Naive B cell (primary cell): ENCODE results near the gene LHX3. TPM values are rescaled to one million over a fixed set of nuclear protein-coding genes. Genes with fewer than 3 reads are reported as not detected.
"Not testable (repeated sequence)": the region's sequence is repeated elsewhere in the genome, so short reads cannot be mapped to it uniquely, and the experiment has no call there.

Experiments used
- ATAC-seq, 2 donors: fragments of 150-1000 bp; cut with Tn5 transposase; 2 replicates each; pipeline ENCODE4 v1.10.0; 2021; ENCODE audit warnings: low read depth in 2 of 2, mild to moderate bottlenecking in 2 of 2, moderate library complexity in 2 of 2
- DNase-seq: peaks from one replicate; pipeline ENCODE4 v3.0.0; 2022
- H3K27ac Mint-ChIP-seq, 6 donors: one replicate each; pipeline ENCODE4 v1.8.0; 2020 to 2022; ENCODE audit warnings: mild to moderate bottlenecking in 6 of 6, mixed read lengths in 6 of 6, moderate library complexity in 5 of 6, inconsistent platforms in 2 of 6
- H3K27me3 Mint-ChIP-seq, 3 donors: one replicate each; pipeline ENCODE4 v1.8.0; 2021 to 2022; ENCODE audit warnings: mixed read lengths in 3 of 3, mild to moderate bottlenecking in 1 of 3
- H3K36me3 Mint-ChIP-seq, 2 donors: one replicate each; pipeline ENCODE4 v1.8.0; 2020 to 2022; ENCODE audit warnings: mixed read lengths in 2 of 2, inconsistent platforms in 1 of 2, mild to moderate bottlenecking in 1 of 2
- H3K4me1 Mint-ChIP-seq, 3 donors: one replicate each; pipeline ENCODE4 v1.8.0; 2020 to 2022; ENCODE audit warnings: mixed read lengths in 3 of 3, inconsistent platforms in 1 of 3, mild to moderate bottlenecking in 1 of 3, moderate library complexity in 1 of 3
- H3K4me3 Mint-ChIP-seq, 8 donors: one replicate each; pipeline ENCODE4 v1.8.0; 2020 to 2022; ENCODE audit warnings: mild to moderate bottlenecking in 8 of 8, mixed read lengths in 8 of 8, moderate library complexity in 8 of 8, inconsistent platforms in 2 of 8
- H3K9me3 Mint-ChIP-seq, 7 donors: one replicate each; pipeline ENCODE4 v1.8.0; 2020 to 2022; ENCODE audit warnings: mixed read lengths in 7 of 7, mild to moderate bottlenecking in 5 of 7, inconsistent platforms in 2 of 7, moderate library complexity in 1 of 7
- polyA plus RNA-seq, 6 donors: library from polyadenylated mRNA; unstranded; fragments of 300-500 nt; fragmentation: Illumina TruSeq; gene quantifications; one replicate each; pipeline ENCODE4 v1.2.3, GENCODE V29; 2021; ENCODE audit warnings: low read depth in 6 of 6

The LHX3 gene
- polyA plus RNA-seq, 6 donors from 2014 or later = not detected

DNA sequence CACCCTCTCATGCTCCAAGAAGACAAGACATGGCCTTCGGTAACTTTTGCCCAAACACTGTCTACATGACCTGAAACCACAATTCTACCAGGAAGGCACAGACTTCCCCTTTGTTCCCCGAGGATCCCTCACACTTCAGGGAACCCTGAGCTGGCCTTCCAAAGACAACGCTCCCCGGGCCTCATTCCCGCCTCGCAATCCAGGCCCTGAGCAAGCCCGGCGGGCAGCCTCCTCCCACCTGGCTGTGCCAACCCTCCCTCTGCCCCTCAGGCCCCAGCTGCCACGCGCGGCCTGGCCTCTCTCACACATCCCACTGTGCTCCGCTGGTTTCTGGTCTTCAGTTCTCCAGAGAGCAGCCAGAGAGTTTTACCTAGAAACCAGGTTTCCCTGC is 33.4 kb upstream of the LHX3 start:
- H3K36me3 Mint-ChIP-seq = peaks cover 3 to 12% of the 10 kb centered on the region in 2 donors
- peak overlapping the region; percentile 67 to 97 (median 91) for H3K27ac Mint-ChIP-seq
- H3K27me3 Mint-ChIP-seq = no peaks in the 10 kb centered on the region
- H3K9me3 Mint-ChIP-seq = no peaks in the 10 kb centered on the region
- DNase-seq = no peak
- ATAC-seq = no peak
- H3K4me3 Mint-ChIP-seq = peak overlapping the region; percentile 75 to 99 (median 90)
- H3K4me1 Mint-ChIP-seq = peaks cover 66 to 87% (median 86%) of the 10 kb centered on the region in 3 donors

DNA sequence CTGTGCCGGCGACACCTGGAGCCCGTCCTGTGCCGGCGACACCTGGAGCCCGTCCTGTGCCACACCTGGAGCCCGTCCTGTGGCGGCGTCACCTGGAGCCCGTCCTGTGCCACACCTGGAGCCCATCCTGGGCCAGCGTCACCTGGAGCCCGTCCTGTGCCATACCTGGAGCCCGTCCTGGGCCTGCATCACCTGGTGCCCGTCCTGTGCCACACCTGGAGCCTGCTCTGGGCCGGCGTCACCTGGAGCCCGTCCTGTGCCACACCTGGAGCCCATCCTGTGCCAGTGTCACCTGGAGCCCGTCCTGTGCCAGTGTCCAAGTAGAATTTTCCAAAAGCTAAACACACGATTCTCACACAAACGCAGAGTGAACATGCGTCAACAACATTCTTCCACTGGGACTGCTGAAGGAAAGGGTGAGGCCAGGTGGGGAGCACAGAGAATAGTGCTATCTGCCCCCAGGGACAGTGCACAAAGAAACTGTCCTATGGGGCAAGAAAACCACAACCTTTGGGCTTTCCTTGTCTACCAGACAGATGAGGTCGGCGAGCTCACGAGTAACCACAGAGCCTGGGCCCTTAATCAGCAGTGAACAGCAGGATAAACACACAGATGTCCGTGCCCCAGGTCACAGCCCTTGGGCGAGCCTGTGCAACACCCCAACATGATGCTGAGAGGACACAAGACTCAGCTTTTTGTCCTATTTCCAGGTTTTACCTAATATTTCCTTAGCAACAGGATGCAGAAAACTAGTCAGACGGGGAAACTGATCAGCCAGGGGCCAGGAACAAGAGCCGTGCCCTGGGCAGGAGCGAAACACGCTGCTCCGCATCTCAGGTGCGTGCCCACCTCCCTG is 32.8 kb upstream of the LHX3 start:
- DNase-seq = no peak
- Mint-ChIP-seq H3K4me3 (peak overlapping the region; percentile 75 to 99 (median 90)), H3K27ac (peak overlapping the region; percentile 38 to 97 (median 91)), H3K4me1 (peaks cover 65 to 87% (median 85%) of the 10 kb centered on the region in 3 donors), H3K27me3 (no peaks in the 10 kb centered on the region), H3K36me3 (peaks cover 5 to 15% of the 10 kb centered on the region in 2 donors), H3K9me3 (no peaks in the 10 kb centered on the region)
- ATAC-seq = no peak

DNA sequence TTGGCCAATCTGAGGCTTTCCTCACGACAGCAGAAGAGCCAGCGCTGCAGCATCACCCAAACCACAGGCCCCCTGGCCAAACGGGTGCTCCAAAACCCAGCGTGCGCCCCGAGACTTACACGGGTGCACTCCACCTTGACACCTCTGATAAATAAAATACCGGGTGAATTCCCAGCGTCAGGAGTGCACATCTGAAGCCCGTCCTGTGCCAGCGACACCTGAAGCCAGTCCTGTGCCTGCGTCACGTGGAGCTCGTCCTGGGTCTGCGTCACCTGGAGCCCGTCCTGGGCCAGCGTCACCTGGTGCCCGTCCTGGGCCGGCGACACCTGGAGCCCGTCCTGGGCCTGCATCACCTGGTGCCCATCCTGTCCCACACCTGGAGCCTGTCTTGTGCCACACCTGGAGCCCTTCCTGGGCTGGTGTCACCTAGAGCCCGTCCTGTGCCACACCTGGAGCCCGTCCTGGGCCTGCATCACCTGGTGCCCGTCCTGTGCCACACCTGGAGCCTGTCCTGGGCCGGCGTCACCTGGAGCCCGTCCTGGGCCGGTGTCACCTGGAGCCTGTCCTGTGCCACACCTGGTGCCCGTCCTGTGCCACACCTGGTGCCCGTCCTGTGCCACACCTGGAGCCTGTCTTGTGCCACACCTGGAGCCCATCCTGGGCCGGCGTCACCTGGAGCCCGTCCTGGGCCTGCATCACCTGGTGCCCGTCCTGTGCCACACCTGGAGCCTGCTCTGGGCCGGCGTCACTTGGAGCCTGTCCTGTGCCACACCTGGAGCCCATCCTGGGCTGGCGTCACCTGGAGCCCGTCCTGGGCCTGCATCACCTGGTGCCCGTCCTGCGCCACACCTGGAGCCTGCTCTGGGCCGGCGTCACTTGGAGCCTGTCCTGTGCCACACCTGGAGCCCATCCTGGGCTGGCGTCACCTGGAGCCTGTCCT is 31.8 kb upstream of the LHX3 start:
- peaks cover 65 to 87% (median 82%) of the 10 kb centered on the region in 3 donors for H3K4me1 Mint-ChIP-seq
- H3K27me3 Mint-ChIP-seq, ATAC-seq, DNase-seq, H3K9me3 Mint-ChIP-seq: not testable (repeated sequence)
- peak overlapping the region in 2 of 8 donors; percentile 21 to 64 for H3K4me3 Mint-ChIP-seq
- H3K27ac Mint-ChIP-seq = peak overlapping the region in 2 of 6 donors; percentile 12 to 54
- H3K36me3 Mint-ChIP-seq = peaks cover 5 to 15% of the 10 kb centered on the region in 2 donors

DNA sequence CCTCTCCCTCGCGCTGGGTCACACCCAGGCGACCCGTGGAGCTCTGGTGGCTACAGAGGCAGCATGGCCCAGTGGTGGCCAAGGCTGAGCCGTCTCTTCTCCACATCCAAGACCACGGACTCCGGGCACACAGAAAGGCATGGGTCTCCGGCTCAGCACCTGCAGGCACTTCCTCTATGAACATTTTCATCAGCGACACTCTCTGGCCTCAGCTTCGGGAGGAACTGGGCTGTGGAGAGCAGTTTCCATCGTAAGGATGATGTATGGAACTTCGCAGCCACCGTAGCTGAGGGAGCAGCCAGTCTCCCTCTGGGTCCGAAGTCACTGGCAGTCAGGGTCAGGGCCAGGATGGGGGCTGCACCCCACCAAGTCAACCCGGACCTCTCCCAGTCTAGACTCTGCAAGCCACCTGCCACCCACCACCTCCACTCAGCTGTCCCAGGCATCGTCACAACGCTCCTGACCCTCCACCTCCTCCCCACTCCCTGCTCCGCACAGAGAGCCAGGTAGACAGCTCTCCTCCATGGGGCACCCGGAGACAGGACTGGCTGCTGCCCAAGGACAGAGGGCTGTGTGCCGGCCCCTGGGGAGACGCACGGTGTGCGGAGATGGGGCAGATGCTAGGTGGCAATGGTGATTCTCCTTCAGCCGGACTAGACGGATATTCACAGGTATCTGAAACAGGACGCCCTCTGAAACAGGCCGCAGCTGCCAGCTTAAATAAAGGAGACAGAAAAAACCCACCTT is 31.0 kb upstream of the LHX3 start:
- peak overlapping the region in 4 of 6 donors; percentile 15 to 79 (median 50) for H3K27ac Mint-ChIP-seq
- peaks cover 5 to 20% of the 10 kb centered on the region in 2 donors for H3K36me3 Mint-ChIP-seq
- H3K4me1 Mint-ChIP-seq = peaks cover 63 to 87% (median 81%) of the 10 kb centered on the region in 3 donors
- no peaks in the 10 kb centered on the region for H3K9me3 Mint-ChIP-seq
- DNase-seq (no peak), ATAC-seq (no peak)
- no peaks in the 10 kb centered on the region for H3K27me3 Mint-ChIP-seq
- H3K4me3 Mint-ChIP-seq = peak overlapping the region in 3 of 8 donors; percentile 20 to 64 (median 21)

DNA sequence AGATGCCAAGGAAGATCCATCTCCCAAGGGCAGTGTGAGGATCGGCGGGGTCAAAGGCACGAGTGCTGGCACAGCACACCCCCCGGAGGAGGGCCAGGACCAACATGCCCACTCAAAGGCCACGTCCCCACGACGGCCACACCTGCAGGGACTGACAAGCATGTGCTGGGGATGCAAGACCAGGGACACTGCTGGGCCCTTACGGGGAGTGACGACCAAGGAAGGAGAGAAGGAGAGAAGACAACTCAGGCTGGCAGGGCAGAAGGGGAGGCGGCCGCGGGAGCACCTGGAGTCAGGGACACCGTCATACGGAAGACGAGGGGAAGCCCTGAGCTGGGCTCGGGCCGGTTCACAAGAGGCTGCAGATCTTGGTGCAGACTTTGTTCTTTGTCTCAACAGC is 30.2 kb upstream of the LHX3 start:
- H3K4me3 Mint-ChIP-seq = peak overlapping the region in 3 of 8 donors; percentile 23 to 59 (median 34)
- peaks cover 63 to 85% (median 81%) of the 10 kb centered on the region in 3 donors for H3K4me1 Mint-ChIP-seq
- H3K27me3 Mint-ChIP-seq = no peaks in the 10 kb centered on the region
- no peaks in the 10 kb centered on the region for H3K9me3 Mint-ChIP-seq
- no peak for DNase-seq
- H3K27ac Mint-ChIP-seq = peak overlapping the region in 5 of 6 donors; percentile 4 to 90 (median 58)
- ATAC-seq = no peak
- H3K36me3 Mint-ChIP-seq = peaks cover 5 to 24% of the 10 kb centered on the region in 2 donors

DNA sequence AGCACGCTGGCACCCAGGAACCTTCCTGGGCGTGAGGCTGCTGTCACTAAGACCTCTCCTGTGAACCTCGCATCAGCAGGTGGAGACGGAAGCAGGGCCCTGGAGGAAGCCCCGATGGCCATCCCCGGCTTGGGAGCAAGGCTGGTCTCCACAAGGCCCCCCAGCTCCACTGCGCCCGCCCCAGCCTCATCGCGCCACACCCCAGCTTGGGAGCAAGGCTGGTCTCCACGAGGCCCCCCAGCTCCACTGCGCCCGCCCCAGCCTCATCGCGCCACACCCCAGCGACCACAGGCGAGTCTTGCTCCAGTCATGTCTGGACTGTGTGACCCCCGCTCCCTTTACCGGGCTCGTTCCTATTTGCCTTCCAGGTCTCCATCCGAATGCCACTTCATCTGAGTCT is 29.7 kb upstream of the LHX3 start:
- Mint-ChIP-seq H3K4me3 (no peak overlapping the region), H3K4me1 (peaks cover 60 to 84% (median 81%) of the 10 kb centered on the region in 3 donors), H3K36me3 (peaks cover 5 to 24% of the 10 kb centered on the region in 2 donors), H3K27me3 (no peaks in the 10 kb centered on the region), H3K27ac (peak overlapping the region in 4 of 6 donors; percentile 58 to 90 (median 87)), H3K9me3 (no peaks in the 10 kb centered on the region)
- ATAC-seq = no peak
- DNase-seq = no peak

DNA sequence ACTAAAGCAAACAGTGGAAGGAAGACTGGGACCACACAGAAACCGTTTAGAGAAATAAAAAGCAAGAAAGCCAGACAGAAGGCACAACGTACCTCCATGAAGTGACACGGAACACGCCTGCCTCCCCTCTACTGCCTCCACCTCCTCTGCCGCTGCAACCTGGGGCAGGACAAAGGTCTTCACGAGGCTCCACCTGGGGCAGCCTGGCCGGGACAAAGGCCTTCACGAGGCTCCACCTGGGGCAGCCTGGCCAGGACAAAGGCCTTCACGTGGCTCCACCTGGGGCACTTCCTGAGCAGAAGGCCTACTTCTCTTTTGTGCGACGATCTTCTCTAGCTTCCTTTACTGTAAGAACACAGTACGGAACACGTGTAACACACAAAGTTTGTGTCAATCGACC is 28.9 kb upstream of the LHX3 start:
- Mint-ChIP-seq H3K4me3 (peak overlapping the region in 4 of 8 donors; percentile 15 to 68 (median 39)), H3K4me1 (peaks cover 53 to 81% (median 77%) of the 10 kb centered on the region in 3 donors), H3K27ac (peak overlapping the region in 5 of 6 donors; percentile 41 to 89 (median 69)), H3K36me3 (peaks cover 5 to 24% of the 10 kb centered on the region in 2 donors), H3K27me3 (no peaks in the 10 kb centered on the region), H3K9me3 (no peaks in the 10 kb centered on the region)
- DNase-seq (no peak), ATAC-seq (no peak)

DNA sequence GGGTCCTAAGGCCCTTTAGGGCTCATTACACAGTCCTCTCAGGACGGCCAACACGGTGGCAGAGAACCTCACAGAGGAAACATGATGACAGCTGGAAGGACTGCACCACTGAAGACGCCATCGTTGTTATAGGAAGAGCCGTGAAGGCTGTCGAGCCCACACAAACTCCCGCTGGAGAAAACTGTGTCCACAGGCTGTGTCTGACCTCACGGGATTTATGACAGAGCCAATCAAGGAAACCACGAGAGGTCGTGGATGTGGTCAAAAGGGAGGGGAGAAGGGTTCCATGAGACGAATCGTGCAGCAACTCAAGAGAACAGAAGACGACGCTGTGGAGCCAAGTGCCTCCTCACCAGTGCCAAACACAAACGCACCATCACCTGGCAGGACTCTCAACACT is 28.5 kb upstream of the LHX3 start:
- Mint-ChIP-seq H3K9me3 (no peaks in the 10 kb centered on the region), H3K4me1 (peaks cover 53 to 81% (median 76%) of the 10 kb centered on the region in 3 donors), H3K4me3 (peak overlapping the region in 7 of 8 donors; percentile 15 to 77 (median 35)), H3K36me3 (peaks cover 5 to 24% of the 10 kb centered on the region in 2 donors), H3K27me3 (no peaks in the 10 kb centered on the region), H3K27ac (peak overlapping the region in 4 of 6 donors; percentile 41 to 92 (median 88))
- no peak for DNase-seq
- no peak for ATAC-seq

DNA sequence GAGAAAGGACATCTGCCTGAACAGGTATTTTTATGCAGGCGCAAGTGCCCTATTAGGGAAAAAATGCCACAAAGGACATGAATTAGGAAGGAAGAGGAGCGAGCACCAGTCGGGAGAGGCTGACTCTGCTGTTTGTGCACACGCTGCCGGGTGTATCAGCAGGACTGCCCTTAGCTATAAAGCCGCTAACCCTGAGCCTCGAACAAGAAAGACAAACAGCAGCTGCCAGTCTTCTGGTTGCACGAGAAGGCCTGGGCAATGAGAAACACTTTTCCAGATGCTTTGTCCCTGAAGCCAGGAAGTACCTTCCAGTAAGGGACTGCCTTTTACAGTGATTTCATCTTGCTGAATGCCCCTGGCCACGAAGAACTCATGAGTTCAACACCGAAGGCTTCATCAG is 28.0 kb upstream of the LHX3 start:
- peaks cover 52 to 81% (median 76%) of the 10 kb centered on the region in 3 donors for H3K4me1 Mint-ChIP-seq
- ATAC-seq (no peak), DNase-seq (no peak)
- H3K27ac Mint-ChIP-seq = peak overlapping the region in 4 of 6 donors; percentile 38 to 96 (median 89)
- H3K9me3 Mint-ChIP-seq = no peaks in the 10 kb centered on the region
- peak overlapping the region in 7 of 8 donors; percentile 8 to 77 (median 35) for H3K4me3 Mint-ChIP-seq
- H3K27me3 Mint-ChIP-seq = no peaks in the 10 kb centered on the region
- H3K36me3 Mint-ChIP-seq = peaks cover 5 to 24% of the 10 kb centered on the region in 2 donors

DNA sequence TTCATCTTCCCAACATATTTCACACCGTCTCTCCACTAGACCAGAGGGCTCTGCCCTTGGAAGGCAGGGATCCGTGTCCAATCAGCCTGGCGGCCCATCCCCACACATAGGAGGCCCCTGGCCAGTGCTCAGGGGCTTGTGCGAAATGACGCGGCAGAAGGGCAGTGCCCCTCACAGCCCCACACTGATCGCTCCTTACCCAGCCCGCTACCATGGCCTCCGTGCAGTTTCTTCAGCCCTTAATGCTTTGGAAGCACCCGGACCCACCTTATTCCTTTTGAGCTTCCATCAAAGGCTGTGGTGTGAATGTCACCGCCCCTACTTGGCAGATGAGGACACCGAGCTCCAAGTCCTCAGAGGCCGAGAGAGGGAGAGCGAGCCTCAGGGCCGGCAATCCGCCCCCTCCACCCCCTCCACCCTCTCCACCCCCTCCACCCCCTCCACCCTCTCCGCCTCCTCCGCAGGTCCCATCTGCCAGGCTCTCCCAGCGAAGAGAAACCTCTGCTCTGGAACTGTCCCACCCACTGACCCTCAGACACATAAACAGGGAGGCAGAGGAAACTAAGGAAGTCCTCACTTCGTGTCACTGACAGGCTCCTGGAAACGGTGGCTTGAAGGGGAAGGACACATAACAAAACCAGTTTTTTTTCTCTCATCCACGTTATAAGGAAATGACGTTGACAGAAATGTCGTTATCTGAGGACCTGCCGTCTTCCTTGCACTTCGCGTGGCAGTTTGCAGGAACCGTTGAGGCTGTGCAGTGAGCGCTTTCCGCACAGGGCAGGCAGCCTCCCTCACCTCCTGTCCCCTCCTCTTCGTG is 26.8 kb upstream of the LHX3 start:
- Mint-ChIP-seq H3K27me3 (no peaks in the 10 kb centered on the region), H3K36me3 (peaks cover 5 to 24% of the 10 kb centered on the region in 2 donors), H3K4me1 (peaks cover 54 to 88% (median 81%) of the 10 kb centered on the region in 3 donors), H3K27ac (peak overlapping the region; percentile 33 to 96 (median 81)), H3K9me3 (no peaks in the 10 kb centered on the region), H3K4me3 (peak overlapping the region; percentile 36 to 82 (median 68))
- DNase-seq = no peak
- peak; percentile 61 to 73 for ATAC-seq

DNA sequence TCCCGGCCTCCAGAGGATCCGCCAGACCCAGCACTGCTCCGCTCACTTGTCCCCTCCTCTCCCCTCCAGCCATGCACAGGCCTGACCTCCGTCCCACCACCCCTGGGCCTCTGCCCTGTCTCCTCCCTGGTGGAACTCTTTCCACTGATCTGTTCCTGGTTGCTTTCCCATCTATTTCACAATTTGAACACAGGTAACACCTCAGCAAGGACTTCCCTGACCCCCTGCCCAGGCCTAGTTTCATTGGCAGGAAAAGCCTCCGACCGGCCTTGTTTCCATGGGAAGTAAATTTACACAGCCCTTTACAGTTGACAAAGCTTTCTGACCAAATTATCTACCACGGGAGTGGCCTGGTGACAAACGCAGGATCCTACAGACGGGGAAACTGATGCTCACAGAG is 25.8 kb upstream of the LHX3 start:
- no peak for ATAC-seq
- Mint-ChIP-seq H3K27me3 (no peaks in the 10 kb centered on the region), H3K9me3 (peaks cover 0 to under 1% (median 0%) of the 10 kb centered on the region in 7 donors), H3K27ac (peak overlapping the region in 5 of 6 donors; percentile 10 to 96 (median 78)), H3K36me3 (peaks cover 5 to 24% of the 10 kb centered on the region in 2 donors), H3K4me3 (no peak overlapping the region), H3K4me1 (peaks cover 57 to 90% (median 84%) of the 10 kb centered on the region in 3 donors)
- no peak for DNase-seq

DNA sequence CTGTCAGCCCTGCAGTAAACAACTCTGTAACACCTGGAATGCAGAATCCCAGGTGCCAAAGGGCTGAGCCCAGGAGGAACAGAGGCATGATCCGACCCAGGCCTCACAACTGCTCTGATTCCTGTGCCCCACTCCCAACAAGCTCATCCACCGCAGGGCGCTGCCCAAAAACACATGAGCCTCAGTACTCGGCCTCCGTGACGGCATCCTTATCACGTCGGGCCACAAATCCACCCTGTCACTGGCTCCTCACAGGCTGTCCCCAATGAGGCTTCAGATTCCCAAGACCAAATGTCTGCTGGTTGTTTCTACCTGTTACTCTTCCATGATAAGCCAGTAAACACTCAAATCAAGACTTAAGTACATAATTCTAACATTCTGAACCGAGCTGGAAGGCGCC is 25.4 kb upstream of the LHX3 start:
- Mint-ChIP-seq H3K36me3 (peaks cover 5 to 23% of the 10 kb centered on the region in 2 donors), H3K9me3 (peaks cover 0 to 1% (median 0%) of the 10 kb centered on the region in 7 donors)

More for the DNA sequence above, 25.4 kb upstream of the LHX3 start:
- ATAC-seq (no peak), DNase-seq (no peak)
- peak overlapping the region in 5 of 6 donors; percentile 67 to 96 (median 79) for H3K27ac Mint-ChIP-seq
- peaks cover 60 to 93% (median 84%) of the 10 kb centered on the region in 3 donors for H3K4me1 Mint-ChIP-seq
- H3K27me3 Mint-ChIP-seq = no peaks in the 10 kb centered on the region
- no peak overlapping the region for H3K4me3 Mint-ChIP-seq
